ENCODE measurements around the gene RAPGEF6. TPM values are rescaled to one million over a fixed set of nuclear protein-coding genes. Genes with fewer than 3 reads are reported as not detected.

RAPGEF6 gene
- total RNA-seq, 1 experiment from 2014 or later, result 26.1 TPM

GRCh38 chr5:131609774-131610173 lies 25.3 kb downstream of the RAPGEF6 start:
- no peaks in the 10 kb centered on the region for H3K27me3 ChIP-seq (replicated peaks; ENCODE audit: insufficient read depth, low read depth, low read length, poor library complexity)
- H3K9me3 ChIP-seq (ENCODE audit: low read depth, low read length, poor library complexity, severe bottlenecking), result no peaks in the 10 kb centered on the region
- CTCF ChIA-PET, result no interaction called here
- DNase-seq (ENCODE audit: low spot score), result no peak
- TF ChIP-seq EZH2 (IDR thresholded peaks at IDR 0.05; ENCODE audit: borderline replicate concordance, low read depth, low read length, poor library complexity, severe bottlenecking), result no peak
- TF ChIP-seq, protein P1, sequence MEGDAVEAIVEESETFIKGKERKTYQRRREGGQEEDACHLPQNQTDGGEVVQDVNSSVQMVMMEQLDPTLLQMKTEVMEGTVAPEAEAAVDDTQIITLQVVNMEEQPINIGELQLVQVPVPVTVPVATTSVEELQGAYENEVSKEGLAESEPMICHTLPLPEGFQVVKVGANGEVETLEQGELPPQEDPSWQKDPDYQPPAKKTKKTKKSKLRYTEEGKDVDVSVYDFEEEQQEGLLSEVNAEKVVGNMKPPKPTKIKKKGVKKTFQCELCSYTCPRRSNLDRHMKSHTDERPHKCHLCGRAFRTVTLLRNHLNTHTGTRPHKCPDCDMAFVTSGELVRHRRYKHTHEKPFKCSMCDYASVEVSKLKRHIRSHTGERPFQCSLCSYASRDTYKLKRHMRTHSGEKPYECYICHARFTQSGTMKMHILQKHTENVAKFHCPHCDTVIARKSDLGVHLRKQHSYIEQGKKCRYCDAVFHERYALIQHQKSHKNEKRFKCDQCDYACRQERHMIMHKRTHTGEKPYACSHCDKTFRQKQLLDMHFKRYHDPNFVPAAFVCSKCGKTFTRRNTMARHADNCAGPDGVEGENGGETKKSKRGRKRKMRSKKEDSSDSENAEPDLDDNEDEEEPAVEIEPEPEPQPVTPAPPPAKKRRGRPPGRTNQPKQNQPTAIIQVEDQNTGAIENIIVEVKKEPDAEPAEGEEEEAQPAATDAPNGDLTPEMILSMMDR (conservative IDR thresholded peaks at IDR 0.05; ENCODE audit: low read depth, low read length), result no peak
- POLR2A ChIA-PET (ENCODE audit: low non-redundant PET), result no interaction called here
- no peaks in the 10 kb centered on the region for H3K4me1 ChIP-seq (ENCODE audit: insufficient read depth, low read length, poor library complexity, severe bottlenecking)
- intact Hi-C loops (cut with micrococcal nuclease; ENCODE audit: unreplicated experiment), result no loop called here
- no TSS peak for BruUV-seq (replicated peaks)
- H3K27ac ChIP-seq (ENCODE audit: low read depth, low read length, poor library complexity, severe bottlenecking), result no peak overlapping the region
- H3K4me3 ChIP-seq (ENCODE audit: low read depth, low read length, poor library complexity, severe bottlenecking), result no peak overlapping the region
- no peaks in the 10 kb centered on the region for H3K36me3 ChIP-seq (ENCODE audit: insufficient read depth, low read length, poor library complexity, severe bottlenecking)

GRCh38 chr5:131608597-131608996 lies 26.4 kb downstream of the RAPGEF6 start:
- Histone ChIP-seq H3K9me3 (ENCODE audit: low read depth, low read length, poor library complexity, severe bottlenecking) (no peaks in the 10 kb centered on the region), H3K36me3 (ENCODE audit: insufficient read depth, low read length, poor library complexity, severe bottlenecking) (no peaks in the 10 kb centered on the region), H3K27ac (ENCODE audit: low read depth, low read length, poor library complexity, severe bottlenecking) (no peak overlapping the region), H3K4me1 (ENCODE audit: insufficient read depth, low read length, poor library complexity, severe bottlenecking) (no peaks in the 10 kb centered on the region), H3K27me3 (replicated peaks; ENCODE audit: insufficient read depth, low read depth, low read length, poor library complexity) (no peaks in the 10 kb centered on the region), H3K4me3 (ENCODE audit: low read depth, low read length, poor library complexity, severe bottlenecking) (no peak overlapping the region)
- intact Hi-C loops (cut with micrococcal nuclease; ENCODE audit: unreplicated experiment), result no loop called here
- BruUV-seq (replicated peaks), result no TSS peak
- ChIA-PET POLR2A (ENCODE audit: low non-redundant PET) (no interaction called here), CTCF (no interaction called here)
- TF ChIP-seq EZH2 (IDR thresholded peaks at IDR 0.05; ENCODE audit: borderline replicate concordance, low read depth, low read length, poor library complexity, severe bottlenecking), result no peak
- TF ChIP-seq, protein P1 (conservative IDR thresholded peaks at IDR 0.05; ENCODE audit: low read depth, low read length), result no peak
- DNase-seq (ENCODE audit: low spot score), result no peak

- H3K4me3 ChIP-seq (ENCODE audit: low read depth, low read length, poor library complexity, severe bottlenecking), result no peak overlapping the region
- BruUV-seq (replicated peaks), result no TSS peak
- H3K27me3 ChIP-seq (replicated peaks; ENCODE audit: insufficient read depth, low read depth, low read length, poor library complexity), result no peaks in the 10 kb centered on the region
- H3K9me3 ChIP-seq (ENCODE audit: low read depth, low read length, poor library complexity, severe bottlenecking), result no peaks in the 10 kb centered on the region
- intact Hi-C loops (cut with micrococcal nuclease; ENCODE audit: unreplicated experiment), result no loop called here
- no peak for TF ChIP-seq EZH2 (IDR thresholded peaks at IDR 0.05; ENCODE audit: borderline replicate concordance, low read depth, low read length, poor library complexity, severe bottlenecking)
- TF ChIP-seq, protein P1 (conservative IDR thresholded peaks at IDR 0.05; ENCODE audit: low read depth, low read length), result no peak
- CTCF ChIA-PET, result no interaction called here
- H3K36me3 ChIP-seq (ENCODE audit: insufficient read depth, low read length, poor library complexity, severe bottlenecking), result no peaks in the 10 kb centered on the region
- no peaks in the 10 kb centered on the region for H3K4me1 ChIP-seq (ENCODE audit: insufficient read depth, low read length, poor library complexity, severe bottlenecking)
- POLR2A ChIA-PET (ENCODE audit: low non-redundant PET), result no interaction called here
- no peak overlapping the region for H3K27ac ChIP-seq (ENCODE audit: low read depth, low read length, poor library complexity, severe bottlenecking)
- no peak for DNase-seq (ENCODE audit: low spot score)
Observed at GRCh38 chr5:131607903-131608540, 27.0 kb downstream of the RAPGEF6 start.

All from A673 (cell line).